Hematopoietic multipotent progenitor cell treated with erythropoietin and hydrocortisone succinate and interleukin-3 and kit ligand, for 15 days (in vitro differentiated cells): ENCODE data around the gene EIF3A.
"Not testable (repeated sequence)": the region's sequence is repeated elsewhere in the genome, so short reads cannot be mapped to it uniquely, and the experiment has no call there.

Source experiments
- DNase-seq: peaks from one replicate; pipeline ENCODE4 v3.0.0-alpha.2; 2015; ENCODE audit warnings: low spot score

The EIF3A gene

GRCh38 chr10:119051775-119052174, 28.8 kb downstream of the EIF3A start:
- DNase-seq: no peak

DNA sequence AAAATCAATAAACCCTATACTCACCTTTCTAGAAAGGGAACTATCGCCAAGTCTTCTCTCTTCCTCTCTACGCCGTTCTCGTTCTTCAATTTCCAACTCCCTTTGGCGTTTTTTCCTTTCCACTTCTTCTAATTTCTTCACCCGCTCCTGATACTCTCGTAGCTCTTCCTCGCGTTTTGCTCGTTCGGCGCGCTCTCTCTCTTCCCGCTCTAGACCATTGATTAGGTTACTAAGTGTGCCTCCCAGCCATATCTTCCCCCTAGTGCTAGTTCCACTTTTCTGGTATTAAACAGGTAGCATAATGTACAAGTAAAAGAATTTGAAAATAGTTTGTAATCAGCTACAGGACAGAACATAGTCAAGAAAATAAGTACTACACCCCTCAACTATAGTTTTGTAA, 30.8 kb downstream of the EIF3A start:
- no peak for DNase-seq

GRCh38 chr10:119049361-119049760, 31.3 kb downstream of the EIF3A start:
- no peak for DNase-seq

- DNase-seq: no peak
Observed at GRCh38 chr10:119045561-119045960, 35.1 kb downstream of the EIF3A start.

DNA sequence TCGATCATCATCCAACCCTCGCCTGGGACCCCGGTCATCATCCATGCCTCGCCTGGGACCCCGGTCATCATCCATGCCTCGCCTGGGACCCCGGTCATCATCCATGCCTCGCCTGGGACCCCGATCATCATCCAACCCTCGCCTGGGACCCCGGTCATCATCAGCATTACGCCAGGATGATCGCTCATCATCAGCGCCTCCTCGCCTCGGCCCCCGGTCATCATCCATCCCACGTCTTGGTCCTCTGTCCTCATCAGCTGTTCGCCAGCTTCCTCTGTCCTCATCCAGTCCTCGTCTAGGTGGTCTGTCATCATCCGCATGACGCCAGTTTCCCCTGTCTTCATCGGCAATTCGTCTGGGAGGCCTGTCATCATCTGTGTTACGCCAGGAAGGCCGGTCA, 38.4 kb downstream of the EIF3A start:
- DNase-seq: no peak

GRCh38 chr10:119041326-119041725, 39.3 kb downstream of the EIF3A start:
- no peak for DNase-seq

GRCh38 chr10:119039161-119039560, 41.5 kb downstream of the EIF3A start:
- DNase-seq: no peak

GRCh38 chr10:119031496-119032059, 49.0 kb downstream of the EIF3A start:
- no peak for DNase-seq

- DNase-seq: peak; percentile 49
Observed at GRCh38 chr10:119030421-119031250, 50.0 kb downstream of the EIF3A start.

- no peak for DNase-seq
Observed at GRCh38 chr10:119029613-119030420, 50.8 kb downstream of the EIF3A start, which contains the start of gene NANOS1. Gene NANOS1, plus strand, starts transcription at chr10:119029714. Its CDS starts 88 bp downstream, at chr10:119029802.

DNA sequence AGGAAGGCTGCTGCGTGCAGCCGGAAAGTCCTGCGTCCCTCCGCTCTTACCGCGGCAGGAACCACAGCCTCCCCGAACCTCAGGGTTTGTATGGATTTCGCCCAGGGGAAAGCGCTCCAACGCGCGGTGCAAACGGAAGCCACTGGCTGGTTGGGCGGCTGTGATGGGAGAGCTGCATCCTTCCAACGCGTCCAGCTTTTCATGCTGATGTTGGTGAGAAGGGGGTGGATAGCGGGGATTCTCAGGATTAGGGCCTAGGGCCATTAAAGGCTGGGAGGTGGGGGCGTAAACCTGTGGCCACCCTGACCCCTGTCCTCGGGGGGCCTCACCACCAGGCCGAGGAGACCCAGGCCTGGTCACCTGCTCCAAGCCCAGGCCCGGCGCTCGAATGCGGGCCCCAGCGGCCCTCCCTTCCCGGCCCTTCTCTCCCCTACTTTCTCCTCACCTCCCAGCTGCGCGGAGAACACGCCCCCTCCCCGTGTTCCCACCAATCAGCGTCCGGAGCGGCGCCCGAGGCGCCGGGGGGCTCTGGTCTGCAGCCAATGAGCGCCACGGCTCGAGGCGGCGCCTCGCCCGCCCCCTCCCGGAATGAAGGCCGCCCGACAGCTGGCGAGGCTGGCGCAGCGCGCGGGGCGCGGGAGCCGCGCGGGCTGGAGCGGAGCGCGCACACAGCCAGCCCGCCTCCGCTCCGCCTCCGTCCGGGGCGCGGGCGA, 51.6 kb downstream of the EIF3A start:
- peak; percentile 78 for DNase-seq

GRCh38 chr10:119028445-119028899, 52.1 kb downstream of the EIF3A start:
- DNase-seq: not testable (repeated sequence)

DNA sequence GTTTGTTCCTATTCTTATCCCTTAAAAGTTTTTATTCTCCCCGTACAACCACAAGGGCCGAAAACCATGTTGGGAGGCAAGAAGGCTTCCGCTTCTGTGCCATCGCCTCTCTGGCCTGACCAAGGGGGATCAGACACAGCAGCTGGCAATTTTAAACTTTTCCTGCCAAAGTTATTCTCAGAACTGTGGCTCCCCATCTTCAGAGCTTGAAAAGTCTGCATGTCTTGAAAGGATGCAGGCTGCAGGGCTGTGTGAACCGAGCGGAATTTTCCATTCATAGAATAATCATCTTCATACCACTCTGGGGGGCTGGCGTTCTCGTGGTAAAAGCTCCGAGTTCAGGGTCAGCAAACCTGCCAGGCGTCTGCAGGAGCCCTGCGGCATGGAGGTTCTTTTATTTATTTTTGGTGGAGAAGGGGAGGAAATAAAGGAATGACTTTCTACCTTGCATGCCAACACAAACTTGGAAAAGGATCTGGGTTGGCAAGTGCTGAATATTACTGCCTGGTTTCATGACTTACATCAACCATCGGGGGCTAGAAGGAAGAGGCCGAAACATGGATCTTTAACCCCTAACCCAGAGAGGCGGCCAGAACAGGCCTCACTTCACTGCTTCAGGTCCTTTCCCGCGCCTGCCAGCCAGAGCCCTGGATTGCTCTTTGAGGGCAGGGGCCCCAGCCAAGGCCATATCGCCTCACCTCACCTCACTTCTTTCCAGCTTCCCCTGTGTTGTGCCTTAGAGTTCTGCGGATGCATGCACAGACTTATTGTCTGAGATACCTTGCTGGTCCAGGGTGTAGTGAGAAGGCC, 54.1 kb downstream of the EIF3A start:
- no peak for DNase-seq

GRCh38 chr10:119025776-119026175, 54.8 kb downstream of the EIF3A start:
- DNase-seq: no peak

DNA sequence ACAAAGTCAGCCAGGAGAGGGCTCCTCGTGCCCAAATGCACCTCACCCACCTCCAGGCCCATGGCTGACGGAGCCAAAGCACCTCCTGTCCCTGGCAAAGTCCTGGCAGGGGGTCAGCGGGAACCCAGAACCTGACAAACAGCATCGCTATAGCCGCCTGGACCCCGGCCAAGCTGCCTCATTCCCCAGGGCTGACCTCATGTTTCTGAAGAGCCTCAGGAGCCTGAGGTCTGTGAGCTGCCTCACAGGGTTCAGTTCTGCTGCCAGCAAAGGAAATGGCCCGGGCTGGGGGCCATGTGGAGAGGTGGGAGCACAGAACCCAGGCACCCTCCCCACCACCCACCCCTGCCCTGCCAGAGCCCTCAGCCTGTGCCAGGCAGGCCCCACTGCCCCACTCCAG, 55.3 kb downstream of the EIF3A start:
- DNase-seq: no peak

GRCh38 chr10:119024882-119025281, 55.7 kb downstream of the EIF3A start:
- DNase-seq: no peak

DNA sequence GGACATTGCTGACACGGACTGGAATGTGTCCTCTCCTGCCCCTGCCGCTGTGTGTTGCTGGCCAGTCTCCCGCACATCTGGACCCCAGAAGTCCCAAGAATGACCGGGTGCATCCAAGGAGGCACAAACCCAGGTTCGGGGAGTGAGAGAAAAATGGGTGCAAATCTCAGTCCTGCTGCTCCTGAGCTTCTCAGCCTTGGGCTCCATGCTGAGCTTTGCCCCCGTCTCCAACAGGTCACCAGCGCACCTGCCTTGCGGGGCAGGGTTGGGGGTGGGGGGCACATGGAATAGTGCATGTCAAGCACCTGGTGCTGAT, 57.1 kb downstream of the EIF3A start:
- DNase-seq: no peak

GRCh38 chr10:119022846-119023552, 57.6 kb downstream of the EIF3A start:
- no peak for DNase-seq

DNA sequence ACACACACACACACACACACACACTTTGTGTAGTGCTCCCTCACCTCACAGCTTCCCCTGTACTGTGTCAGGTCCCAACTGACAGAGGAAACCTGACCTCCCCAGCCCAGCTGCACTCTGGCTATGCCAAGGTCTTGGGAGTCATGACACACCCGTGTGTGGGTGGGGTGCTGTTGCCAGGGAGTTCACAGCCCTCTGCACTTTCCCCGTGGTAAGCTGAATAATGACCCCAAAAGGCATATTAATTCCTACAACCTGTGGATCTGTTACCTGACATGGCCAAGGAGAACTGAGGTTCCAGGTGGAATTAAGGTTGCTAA, 60.0 kb downstream of the EIF3A start:
- DNase-seq: no peak

DNA sequence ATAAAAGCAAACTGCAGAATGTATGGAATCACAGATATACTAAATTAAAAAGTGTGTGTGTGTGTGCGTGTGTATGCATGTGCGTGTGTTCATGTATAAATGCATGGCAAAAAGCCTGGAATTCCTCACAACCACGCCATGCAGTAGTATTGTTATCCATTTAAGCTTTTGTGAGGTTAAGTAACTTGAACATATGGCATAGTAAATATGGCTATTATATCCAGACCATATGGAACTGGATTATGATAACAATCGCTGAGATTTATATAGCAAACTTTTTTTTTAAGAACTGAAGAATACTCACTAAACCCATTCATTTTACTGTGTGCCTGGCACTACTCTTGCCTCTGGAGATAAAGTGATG, 73.4 kb downstream of the EIF3A start:
- DNase-seq: no peak
